ENCODE results near the gene RNF130. TPM values are rescaled to one million over a fixed set of nuclear protein-coding genes. Genes with fewer than 3 reads are reported as not detected.

The RNF130 gene
- total and polyA plus RNA-seq, 9 of the 15 experiments (the other 6 are each of a cell fraction or from before 2014, with no cell fraction given) = 5.8 to 39.4 (median 27.1) TPM

GRCh38 chr5:180105827-180106312, 34.3 kb upstream of the RNF130 start (continued):
- TF ChIP-seq CXXC5 (CRISPR knock-in tag; IDR thresholded peaks at IDR 0.05) (peak; percentile 90), NR2C1 (IDR thresholded peaks at IDR 0.05) (no peak), NR2C1 (tag; IDR thresholded peaks at IDR 0.05) (no peak), PBX2 (CRISPR knock-in tag; IDR thresholded peaks at IDR 0.05; ENCODE audit: low read depth) (peak; percentile 57), PBX2 (tag; conservative IDR thresholded peaks at IDR 0.05; ENCODE audit: low read depth) (peak; percentile 82), ZNF175 (CRISPR knock-in tag; IDR thresholded peaks at IDR 0.05; ENCODE audit: low read depth) (0 out of 2 replicates have a peak, but pooled peaks have one; percentile 50), MEF2D (tag; conservative IDR thresholded peaks at IDR 0.05; ENCODE audit: low read depth) (peak; percentile 24), TCF3 (CRISPR knock-in tag; IDR thresholded peaks at IDR 0.05) (peak; percentile 10; the same call in 1 of the 2 replicates), SMARCA4 (IDR thresholded peaks at IDR 0.05) (peak; percentile 83; the same call in 1 of the 2 replicates), CEBPB (tag; IDR thresholded peaks at IDR 0.05) (peak; percentile 80), ZEB2 (IDR thresholded peaks at IDR 0.05) (peak; percentile 84), CEBPG (CRISPR knock-in tag; IDR thresholded peaks at IDR 0.05) (peak; percentile 88), CEBPG (tag; conservative IDR thresholded peaks at IDR 0.05 in 1 of 2, IDR thresholded peaks at IDR 0.05 in 1 of 2) (peak; percentile 90 to 96), NCOA1 (IDR thresholded peaks at IDR 0.05; ENCODE audit: low read depth) (peak; percentile 44; the same call in 1 of the 2 replicates), FOXK2 (conservative IDR thresholded peaks at IDR 0.05 in 1 of 2, IDR thresholded peaks at IDR 0.05 in 1 of 2; ENCODE audit: low read depth in 2 of 2) (peak; percentile 12 to 49; a peak in 1 of 4 replicates), VEZF1 (CRISPR knock-in tag; IDR thresholded peaks at IDR 0.05) (peak; percentile 32; the same call in 1 of the 2 replicates), CTBP1 (IDR thresholded peaks at IDR 0.05; ENCODE audit: borderline replicate concordance) (peak; percentile 88)
